Tibial nerve (tissue), 4 donors: ENCODE results near the gene TMEM26.

Experiments used
- EP300 ChIP-seq, 2 donors: sonication (generic); formaldehyde crosslinking; IDR thresholded peaks; one replicate each; pipeline ENCODE4 v1.6.1; 2017; ENCODE audit warnings: antibody characterized with exemption in 2 of 2, mild to moderate bottlenecking in 1 of 2
- POLR2A ChIP-seq, 2 donors: fragments of 450-650 bp; IDR thresholded peaks; one replicate each; pipeline ENCODE4 v1.6.1; 2017; ENCODE audit warnings: antibody characterized with exemption in 2 of 2, mild to moderate bottlenecking in 2 of 2, moderate library complexity in 2 of 2
- TF ChIP-seq, protein P1 (sequence below), 5 experiments: fragments of 200-600 bp in 3 of 5; fragments of 450-650 bp in 2 of 5; sonication (generic) in 3 of 5; IDR thresholded peaks; one replicate each; pipeline ENCODE4 v1.5.1; 2016 to 2019; ENCODE audit warnings: antibody characterized with exemption in 5 of 5, mild to moderate bottlenecking in 3 of 5, moderate library complexity in 2 of 5

- TF ChIP-seq, protein P1, sequence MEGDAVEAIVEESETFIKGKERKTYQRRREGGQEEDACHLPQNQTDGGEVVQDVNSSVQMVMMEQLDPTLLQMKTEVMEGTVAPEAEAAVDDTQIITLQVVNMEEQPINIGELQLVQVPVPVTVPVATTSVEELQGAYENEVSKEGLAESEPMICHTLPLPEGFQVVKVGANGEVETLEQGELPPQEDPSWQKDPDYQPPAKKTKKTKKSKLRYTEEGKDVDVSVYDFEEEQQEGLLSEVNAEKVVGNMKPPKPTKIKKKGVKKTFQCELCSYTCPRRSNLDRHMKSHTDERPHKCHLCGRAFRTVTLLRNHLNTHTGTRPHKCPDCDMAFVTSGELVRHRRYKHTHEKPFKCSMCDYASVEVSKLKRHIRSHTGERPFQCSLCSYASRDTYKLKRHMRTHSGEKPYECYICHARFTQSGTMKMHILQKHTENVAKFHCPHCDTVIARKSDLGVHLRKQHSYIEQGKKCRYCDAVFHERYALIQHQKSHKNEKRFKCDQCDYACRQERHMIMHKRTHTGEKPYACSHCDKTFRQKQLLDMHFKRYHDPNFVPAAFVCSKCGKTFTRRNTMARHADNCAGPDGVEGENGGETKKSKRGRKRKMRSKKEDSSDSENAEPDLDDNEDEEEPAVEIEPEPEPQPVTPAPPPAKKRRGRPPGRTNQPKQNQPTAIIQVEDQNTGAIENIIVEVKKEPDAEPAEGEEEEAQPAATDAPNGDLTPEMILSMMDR (IDR thresholded peaks at IDR 0.05) = no peak
- TF ChIP-seq POLR2A (IDR thresholded peaks at IDR 0.05) (no peak), EP300 (IDR thresholded peaks at IDR 0.05) (no peak)
These were observed 48.4 kb downstream of the TMEM26 start for GRCh38 chr10:61404751-61405150.
